LoVo (cell line): ENCODE data around the gene ZNF341.

Source experiments
- DNase-seq: peaks from one replicate; pipeline ENCODE4 v3.0.0-alpha.2; 2016; ENCODE audit warnings: low spot score

Gene ZNF341

DNA sequence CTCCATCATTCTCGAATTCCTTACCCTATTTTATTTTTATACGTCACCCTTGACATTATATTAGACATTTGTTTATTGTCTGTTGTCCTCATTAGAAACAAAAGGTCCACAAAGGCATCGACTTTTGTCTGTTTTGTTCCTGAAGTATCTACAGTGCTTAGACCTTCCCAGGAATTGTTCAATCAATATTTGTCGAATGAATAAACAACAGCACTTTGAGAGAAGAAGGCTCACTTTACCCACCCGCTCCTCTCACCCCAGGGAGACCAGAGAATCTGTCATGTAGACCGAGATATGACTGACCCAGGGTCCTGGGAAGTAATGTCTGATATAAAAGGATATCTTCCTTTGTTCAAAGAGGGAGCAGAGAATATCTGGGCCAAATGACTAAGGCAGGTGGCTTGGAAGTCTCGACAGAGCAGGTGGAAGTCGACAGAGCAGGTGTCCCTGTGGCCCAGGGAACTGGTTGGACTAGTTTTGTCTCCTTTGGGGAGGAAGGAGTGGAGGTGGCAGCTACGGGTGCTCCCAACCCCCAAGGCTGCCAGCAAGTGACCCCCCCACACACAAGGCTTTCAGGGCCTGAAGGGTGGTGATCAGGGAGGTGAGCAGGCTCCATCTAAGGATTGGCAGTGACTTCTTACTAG lies 64.6 kb downstream of the ZNF341 start:
- peak; percentile 54 for DNase-seq

DNA sequence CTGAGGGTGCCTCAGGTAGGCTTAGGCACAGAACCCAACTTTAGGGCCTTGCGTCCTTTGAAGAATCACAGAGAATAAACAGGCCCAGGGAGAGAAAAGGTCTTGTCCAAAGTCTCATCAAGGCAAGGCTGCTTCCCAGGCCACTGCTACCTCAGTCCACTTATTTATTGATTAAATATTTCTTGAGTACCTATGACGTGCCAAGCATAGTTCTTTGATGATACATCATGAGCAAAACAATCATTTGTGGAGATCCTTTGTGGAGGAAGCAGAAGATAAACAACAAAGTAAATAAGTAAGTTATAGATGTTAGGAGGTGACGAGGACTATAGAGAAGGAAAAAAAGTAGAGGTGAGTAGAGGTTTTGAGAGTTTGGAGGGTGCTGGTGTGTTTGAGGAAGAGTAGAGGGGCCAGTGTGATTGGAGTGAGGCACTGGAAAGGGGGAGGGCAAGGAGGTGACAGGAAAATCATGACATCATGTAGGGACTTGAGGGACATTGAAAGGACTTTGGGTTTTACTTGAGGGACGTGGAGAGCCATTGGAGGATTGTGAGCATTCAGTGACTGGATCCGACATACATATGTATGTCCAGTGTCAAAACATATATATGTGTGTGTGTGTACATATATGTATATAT lies 65.2 kb downstream of the ZNF341 start:
- no peak for DNase-seq

DNA sequence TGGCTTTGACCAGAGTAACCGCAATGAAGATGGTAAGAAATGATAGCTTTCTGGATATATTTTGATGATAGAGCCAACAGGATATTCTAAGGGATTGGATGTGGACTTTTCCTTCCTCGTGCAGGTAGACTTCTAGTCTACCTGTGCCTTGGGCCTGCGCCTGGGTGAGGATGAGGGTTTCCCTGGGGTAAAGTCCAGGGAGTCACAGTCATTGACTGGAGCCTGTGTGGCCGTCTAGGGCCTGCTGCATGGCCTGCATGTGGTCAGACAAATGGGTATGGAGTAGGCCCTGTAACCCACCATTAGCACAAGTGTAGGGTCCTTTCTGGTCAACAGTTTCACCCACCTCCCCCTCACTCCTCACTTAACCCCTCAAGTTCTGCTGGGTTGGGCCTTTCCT lies 66.6 kb downstream of the ZNF341 start:
- no peak for DNase-seq

DNA sequence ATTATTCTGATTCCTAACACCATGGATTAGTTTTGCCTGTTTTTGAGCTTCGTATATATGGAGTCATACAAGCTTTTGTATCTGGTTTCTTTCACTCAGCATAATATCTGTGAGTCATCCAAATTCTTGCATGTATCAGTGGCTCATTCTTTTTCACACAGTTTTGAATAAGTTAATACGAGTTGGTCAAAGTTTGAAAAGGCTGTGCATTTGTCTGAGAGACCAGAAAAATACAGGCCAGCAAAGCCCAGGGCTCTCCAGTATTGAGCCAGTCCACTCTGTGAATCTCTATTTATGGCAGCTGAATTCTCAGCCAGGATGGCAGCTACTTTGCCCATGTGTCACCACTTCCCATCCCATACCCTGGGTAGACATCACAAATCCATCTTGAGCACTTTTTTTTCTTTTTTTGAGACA lies 72.1 kb downstream of the ZNF341 start:
- DNase-seq, result no peak

DNA sequence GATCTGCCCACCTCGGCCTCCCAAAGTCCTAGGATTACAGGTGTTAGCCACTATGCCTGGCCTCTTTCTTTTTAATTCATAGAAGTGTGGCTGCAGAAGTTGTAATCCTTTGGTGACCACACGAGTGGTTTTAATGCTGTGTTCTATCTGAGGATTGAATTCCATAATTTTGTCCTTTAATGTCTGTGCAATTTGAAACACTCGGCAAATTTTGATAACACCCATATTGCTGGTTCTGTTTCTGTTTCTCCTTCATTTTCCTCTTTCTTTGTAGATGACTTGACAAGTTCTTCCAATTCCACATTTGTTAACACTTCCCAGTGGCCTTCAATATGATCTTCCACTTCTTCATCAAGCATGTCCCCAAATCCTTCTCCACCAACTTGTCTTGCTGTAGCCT lies 76.6 kb downstream of the ZNF341 start:
- no peak for DNase-seq

DNA sequence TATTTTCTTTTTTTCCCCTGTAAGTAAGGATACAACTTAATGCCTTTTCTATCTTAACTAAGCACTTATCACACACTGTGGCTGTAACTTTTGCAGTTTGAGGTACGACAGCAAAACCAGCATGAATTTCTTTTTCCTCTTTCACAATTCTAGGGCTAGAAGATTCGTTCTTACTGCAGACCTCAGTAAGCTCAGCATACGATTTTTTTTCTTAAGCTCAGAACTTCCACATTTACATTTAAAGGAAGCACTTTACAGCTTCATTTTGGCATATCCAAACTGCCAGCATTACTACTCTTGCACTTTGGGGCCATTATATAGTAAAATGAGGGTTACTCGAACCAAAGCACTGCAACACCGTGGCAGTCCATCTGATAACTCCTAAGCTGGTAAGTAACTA lies 78.5 kb downstream of the ZNF341 start:
- DNase-seq, result no peak

GRCh38 chr20:33810885-33811775 lies 79.3 kb downstream of the ZNF341 start, which contains the start of gene CHMP4B:
Gene CHMP4B (plus strand): TSS chr20:33811348. CDS start chr20:33811469, 121 bp downstream.
- DNase-seq, result peak; percentile 97

DNA sequence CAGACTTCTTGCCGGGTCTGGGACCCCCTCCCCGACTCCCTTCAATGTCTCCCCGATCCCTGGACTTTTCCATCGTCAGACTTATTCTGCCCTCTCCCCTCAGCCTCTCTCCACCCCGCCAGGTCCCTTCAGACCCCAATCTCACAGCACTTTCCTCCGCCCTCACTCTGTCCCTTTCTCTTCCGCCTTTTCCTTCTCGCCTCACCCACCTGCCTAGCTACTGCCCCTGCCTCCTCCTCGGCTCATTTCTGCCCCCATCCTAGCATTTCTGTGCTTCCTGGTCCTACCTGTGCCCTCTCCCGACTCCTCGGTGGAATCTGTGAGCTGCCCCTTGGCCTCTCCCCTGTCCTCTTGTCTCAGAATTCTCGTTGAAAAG lies 80.0 kb downstream of the ZNF341 start:
- DNase-seq, result no peak

- peak; percentile 70 for DNase-seq
Measured at GRCh38 chr20:33812152-33812849, 80.5 kb downstream of the ZNF341 start.

DNA sequence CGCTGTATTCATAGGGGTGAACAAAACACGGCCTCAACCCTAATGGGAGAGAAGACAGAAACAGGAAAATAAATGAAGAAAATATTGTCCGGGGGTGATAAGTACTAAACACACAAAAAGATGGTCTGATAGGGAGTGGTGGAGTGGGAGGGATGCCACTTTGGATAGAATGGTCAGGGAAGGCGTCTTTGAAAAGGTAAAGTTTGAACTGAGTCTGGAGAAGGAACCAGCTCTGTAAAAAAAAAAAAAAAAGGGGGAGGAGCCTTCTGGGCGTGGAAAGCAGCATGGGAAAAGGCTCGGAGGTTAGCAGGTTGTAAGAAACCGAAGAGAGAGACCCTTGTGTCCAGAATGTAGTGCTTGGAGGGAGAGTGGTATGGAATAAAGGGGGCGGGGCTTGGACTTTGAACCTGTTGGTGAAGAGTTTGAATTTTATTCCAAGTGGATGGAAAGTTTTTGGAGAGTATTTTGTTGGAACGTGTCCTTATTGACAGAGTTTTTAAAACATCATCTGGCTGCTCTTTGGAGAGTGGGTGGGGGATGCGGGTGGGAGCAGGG lies 81.2 kb downstream of the ZNF341 start:
- DNase-seq, result no peak

- DNase-seq, result no peak
Measured at GRCh38 chr20:33814238-33814712, 82.5 kb downstream of the ZNF341 start.

DNA sequence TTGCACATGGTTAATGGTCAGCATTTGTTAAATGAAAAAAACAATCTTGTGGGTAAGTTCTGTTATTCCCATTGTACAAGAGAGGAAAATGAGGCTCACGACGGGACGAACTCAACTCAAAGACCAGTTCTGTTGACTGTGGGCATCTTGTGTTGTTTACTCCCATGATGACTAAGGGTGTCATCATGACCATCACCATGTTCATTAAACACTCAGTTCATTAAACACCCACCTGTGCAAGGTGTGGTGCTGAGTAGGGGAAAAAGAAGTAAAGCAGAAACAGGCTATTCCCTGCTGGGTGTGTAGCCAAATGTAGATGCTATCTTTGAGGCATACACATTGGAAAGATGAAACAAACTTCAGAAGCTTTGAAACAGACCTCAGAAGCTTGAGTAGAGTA lies 83.9 kb downstream of the ZNF341 start:
- DNase-seq, result no peak

GRCh38 chr20:33816191-33816590 lies 84.4 kb downstream of the ZNF341 start:
- DNase-seq, result no peak

GRCh38 chr20:33817411-33817810 lies 85.6 kb downstream of the ZNF341 start:
- DNase-seq, result no peak

DNA sequence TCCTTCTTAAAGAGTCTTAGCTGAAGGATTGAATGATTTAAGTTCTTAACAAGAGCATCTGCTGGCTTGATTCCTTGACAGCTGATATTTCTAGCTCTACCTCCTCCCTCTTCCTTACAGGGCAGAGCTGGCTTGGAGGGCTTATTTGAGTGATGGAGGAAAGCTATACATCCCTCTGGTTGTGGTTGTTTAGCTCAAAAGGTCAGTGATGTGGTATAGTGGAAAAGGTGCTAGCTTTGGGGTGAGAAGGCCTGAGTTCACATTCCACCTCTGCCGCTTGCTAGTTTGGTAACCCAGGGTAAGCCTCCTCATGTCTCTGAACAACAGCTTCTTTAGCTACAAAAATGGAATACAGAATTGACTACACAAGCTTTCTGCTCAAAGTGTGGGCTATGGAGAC lies 87.7 kb downstream of the ZNF341 start:
- DNase-seq, result no peak

DNA sequence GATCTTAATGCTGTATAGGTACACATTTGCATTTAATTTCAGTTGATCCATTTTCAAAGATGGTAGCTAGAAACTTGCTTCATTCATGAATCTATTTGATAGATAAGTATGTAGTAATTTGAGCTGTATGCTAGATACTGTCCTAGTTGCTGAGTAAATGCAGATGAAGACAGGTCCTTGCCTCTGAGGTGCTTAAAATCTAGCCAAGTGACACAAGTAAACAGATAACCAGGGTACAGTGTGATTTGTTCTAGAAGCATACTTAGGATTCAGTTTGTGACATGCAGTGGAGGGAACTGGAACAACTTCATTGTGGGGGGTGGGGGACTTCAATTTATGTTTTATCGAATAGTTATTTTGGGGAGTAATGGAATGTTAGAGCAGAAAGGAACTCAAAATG lies 88.6 kb downstream of the ZNF341 start:
- no peak for DNase-seq

- no peak for DNase-seq
Measured at GRCh38 chr20:33821270-33821836, 89.6 kb downstream of the ZNF341 start.

GRCh38 chr20:33822423-33822822 lies 90.6 kb downstream of the ZNF341 start:
- DNase-seq, result no peak

GRCh38 chr20:33822991-33823390 lies 91.2 kb downstream of the ZNF341 start:
- DNase-seq, result no peak

DNA sequence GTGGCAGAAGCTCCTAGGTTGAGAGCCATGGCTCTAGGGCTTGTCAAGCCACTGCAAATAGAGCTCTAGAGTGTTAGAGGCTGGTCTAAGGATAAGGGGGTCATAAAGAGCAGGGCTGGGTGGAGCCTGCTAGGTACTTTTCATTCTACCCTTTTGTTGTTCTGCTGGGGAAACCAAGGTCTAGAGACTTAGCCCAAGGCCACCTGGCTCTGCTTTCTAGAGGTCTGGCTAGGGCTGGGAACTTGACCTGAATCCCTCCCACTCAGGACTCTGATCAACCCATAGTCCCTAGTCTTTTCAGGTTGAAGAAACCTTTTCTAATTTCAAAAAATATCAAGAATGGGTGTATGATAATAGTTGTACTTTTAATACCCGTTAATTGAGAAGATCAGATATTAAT lies 93.1 kb downstream of the ZNF341 start:
- no peak for DNase-seq
